SU-DHL-6 (cell line): ENCODE data around the gene VTA1.

Experiments
- EZH2phosphoT487 ChIP-seq: fragments of 200-600 bp; sonication (generic), shearing (Covaris generic); conservative IDR thresholded peaks from 2 replicates; pipeline ENCODE4 v1.6.1; 2018; ENCODE audit warnings: mild to moderate bottlenecking, antibody characterized with exemption, low read length, moderate library complexity, mixed read lengths
- TF ChIP-seq, protein P1 (sequence below): fragments of 200-600 bp; sonication (generic); IDR thresholded peaks from one replicate; pipeline ENCODE4 v1.5.1; 2017; ENCODE audit warnings: antibody characterized with exemption, mild to moderate bottlenecking, low read length, moderate library complexity; ENCODE audit not compliant: insufficient read depth, poor library complexity, severe bottlenecking

DNA sequence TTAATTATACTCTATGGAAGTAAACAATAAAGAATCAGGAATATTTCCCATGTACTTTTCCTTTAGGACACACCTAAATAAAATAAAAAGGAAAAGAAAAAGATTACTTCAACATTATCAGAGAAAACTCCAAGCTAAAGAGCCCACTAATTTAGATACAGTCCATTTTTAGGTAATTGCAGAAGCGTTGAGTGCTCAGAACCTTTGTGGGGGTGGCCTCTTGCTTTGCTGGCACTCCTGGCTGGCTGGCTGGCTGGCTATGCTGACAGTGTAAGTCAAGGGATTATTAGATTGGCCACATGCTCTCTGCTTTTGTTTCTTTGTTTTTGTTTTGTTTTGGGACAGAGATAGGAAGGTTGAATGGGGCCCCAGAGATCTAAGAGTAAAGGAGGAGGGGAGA lies 14.4 kb upstream of the VTA1 start, which contains the start of gene GJE1:
- TF ChIP-seq, protein P1, sequence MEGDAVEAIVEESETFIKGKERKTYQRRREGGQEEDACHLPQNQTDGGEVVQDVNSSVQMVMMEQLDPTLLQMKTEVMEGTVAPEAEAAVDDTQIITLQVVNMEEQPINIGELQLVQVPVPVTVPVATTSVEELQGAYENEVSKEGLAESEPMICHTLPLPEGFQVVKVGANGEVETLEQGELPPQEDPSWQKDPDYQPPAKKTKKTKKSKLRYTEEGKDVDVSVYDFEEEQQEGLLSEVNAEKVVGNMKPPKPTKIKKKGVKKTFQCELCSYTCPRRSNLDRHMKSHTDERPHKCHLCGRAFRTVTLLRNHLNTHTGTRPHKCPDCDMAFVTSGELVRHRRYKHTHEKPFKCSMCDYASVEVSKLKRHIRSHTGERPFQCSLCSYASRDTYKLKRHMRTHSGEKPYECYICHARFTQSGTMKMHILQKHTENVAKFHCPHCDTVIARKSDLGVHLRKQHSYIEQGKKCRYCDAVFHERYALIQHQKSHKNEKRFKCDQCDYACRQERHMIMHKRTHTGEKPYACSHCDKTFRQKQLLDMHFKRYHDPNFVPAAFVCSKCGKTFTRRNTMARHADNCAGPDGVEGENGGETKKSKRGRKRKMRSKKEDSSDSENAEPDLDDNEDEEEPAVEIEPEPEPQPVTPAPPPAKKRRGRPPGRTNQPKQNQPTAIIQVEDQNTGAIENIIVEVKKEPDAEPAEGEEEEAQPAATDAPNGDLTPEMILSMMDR = no peak
- no peak for TF ChIP-seq EZH2phosphoT487
